GM12872 (cell line): ENCODE results near the gene DMWD.

Experiments
- TF ChIP-seq, protein P1 (sequence below): IDR thresholded peaks from 3 replicates; pipeline ENCODE4 v1.5.1; 2011; ENCODE audit warnings: low read depth, mild to moderate bottlenecking, low read length, moderate library complexity; ENCODE audit not compliant: insufficient read depth

DMWD gene

DNA sequence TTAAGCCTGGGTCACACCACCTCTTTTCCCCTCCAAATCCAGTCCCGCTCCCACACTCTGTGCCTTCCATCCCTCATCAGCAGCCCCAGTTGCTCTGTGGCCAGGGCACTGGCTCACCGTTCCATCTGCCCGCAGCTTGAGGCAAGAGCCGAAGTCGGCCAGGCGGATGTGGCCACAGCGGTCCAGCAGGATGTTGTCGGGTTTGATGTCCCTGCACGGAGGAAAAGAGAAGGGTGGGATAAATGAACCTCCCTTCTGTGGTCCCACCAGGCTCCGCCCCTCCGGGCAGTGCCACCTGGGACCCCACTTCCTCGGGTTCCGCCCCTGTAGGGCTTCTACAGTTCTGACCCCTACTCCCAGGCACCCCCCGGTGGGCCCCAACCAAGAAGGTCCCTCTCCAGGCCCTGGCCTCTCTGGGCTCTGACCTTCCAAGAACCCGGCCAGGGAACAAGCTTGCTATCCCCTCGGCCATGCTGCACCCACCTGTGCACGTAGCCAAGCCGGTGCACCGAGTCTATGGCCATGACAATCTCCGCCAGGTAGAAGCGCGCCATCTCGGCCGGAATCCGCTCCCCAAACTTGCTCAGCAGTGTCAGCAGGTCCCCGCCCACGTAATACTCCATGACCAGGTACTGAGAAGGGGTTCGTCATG lies 14.5 kb downstream of the DMWD start:
- TF ChIP-seq, protein P1, sequence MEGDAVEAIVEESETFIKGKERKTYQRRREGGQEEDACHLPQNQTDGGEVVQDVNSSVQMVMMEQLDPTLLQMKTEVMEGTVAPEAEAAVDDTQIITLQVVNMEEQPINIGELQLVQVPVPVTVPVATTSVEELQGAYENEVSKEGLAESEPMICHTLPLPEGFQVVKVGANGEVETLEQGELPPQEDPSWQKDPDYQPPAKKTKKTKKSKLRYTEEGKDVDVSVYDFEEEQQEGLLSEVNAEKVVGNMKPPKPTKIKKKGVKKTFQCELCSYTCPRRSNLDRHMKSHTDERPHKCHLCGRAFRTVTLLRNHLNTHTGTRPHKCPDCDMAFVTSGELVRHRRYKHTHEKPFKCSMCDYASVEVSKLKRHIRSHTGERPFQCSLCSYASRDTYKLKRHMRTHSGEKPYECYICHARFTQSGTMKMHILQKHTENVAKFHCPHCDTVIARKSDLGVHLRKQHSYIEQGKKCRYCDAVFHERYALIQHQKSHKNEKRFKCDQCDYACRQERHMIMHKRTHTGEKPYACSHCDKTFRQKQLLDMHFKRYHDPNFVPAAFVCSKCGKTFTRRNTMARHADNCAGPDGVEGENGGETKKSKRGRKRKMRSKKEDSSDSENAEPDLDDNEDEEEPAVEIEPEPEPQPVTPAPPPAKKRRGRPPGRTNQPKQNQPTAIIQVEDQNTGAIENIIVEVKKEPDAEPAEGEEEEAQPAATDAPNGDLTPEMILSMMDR: no peak

GRCh38 chr19:45777395-45777961 lies 15.2 kb downstream of the DMWD start:
- TF ChIP-seq, protein P1: no peak

GRCh38 chr19:45774765-45775164 lies 17.9 kb downstream of the DMWD start:
- TF ChIP-seq, protein P1: no peak; the same call in 2 of the 3 replicates

DNA sequence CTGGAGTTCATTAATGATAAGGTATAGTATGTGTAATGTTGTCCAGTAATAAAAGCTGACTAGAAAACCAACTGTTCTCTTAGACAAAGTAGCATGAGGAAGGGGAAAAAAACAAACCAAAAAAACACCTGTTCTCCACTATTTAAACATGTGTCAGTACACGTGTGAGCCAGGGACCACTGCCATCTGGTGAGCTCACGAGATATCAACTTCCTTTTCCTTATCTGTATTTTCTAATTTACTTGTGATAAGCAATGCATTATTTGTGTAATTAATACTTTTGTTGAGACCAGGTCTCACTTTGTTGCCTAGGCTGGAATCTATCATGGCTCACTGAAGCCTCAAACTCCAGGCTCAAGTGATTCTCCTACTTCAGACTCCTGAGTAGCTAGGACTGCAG lies 19.3 kb downstream of the DMWD start:
- TF ChIP-seq, protein P1: no peak

DNA sequence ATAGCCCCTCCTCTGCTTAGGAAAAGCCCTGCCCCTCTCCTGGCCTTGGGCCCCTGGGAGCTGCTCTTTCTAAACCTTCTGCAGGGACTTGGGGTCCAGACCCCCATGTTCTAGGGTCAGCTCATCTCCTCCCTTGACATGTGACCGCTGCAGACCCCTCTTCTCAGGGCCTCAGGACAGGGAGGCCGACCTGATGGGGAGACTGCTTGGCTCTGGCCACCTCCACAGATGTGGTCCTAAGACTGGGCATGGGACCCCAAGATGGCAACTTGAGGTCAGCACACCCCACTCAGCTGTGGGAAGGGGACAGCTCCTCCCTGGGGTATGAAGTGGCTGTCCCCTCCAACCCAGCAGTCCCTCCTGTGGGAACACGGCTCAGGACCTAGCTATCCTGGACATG lies 19.7 kb downstream of the DMWD start:
- TF ChIP-seq, protein P1: no peak

DNA sequence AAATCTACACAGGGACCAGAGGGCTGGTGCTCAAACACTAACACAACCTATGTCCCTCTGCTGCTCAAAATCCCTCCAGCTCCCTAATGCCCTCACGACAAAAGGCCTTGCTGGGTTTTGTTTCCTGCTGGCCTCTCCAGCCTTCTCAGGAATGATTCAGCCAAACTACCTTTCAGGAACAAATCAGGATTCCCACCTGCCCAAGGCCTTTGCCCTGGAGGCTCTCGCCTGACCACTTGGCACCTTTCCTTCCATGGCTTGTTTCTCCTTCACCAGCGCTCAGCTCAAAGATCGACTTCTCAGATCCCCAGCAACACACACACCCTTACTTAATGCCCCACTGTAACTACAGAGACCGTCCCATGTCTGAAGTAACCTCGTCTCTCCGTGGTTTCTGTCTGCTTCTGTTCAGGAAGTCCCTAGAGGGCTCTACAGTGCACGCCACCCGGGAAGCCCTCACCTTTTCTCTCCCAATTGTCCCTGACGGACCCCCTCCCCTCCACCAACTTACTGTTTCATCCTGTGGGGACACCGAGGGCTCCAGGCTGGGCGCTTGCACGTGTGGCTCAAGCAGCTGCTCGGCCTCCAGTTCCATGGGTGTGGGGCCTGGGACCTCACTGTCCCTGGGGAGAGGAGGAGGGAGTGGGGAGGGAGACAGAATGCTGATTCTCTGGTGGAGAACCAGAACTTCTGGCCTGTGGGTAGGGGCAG lies 20.4 kb downstream of the DMWD start:
- TF ChIP-seq, protein P1: no peak

- TF ChIP-seq, protein P1: no peak
Measured at GRCh38 chr19:45771311-45771933, 21.2 kb downstream of the DMWD start.
